Naive B cell (primary cell): ENCODE results near the gene TULP1. TPM values are rescaled to one million over a fixed set of nuclear protein-coding genes. Genes with fewer than 3 reads are reported as not detected.
A peak's percentile ranks its signal among the peaks of the same experiment; 100 is the strongest.

Experiments
- ATAC-seq, 2 donors: fragments of 150-1000 bp; cut with Tn5 transposase; 2 replicates each; pipeline ENCODE4 v1.10.0; 2021; ENCODE audit warnings: low read depth in 2 of 2, mild to moderate bottlenecking in 2 of 2, moderate library complexity in 2 of 2
- DNase-seq: peaks from one replicate; pipeline ENCODE4 v3.0.0; 2022
- H3K27ac Mint-ChIP-seq, 6 donors: one replicate each; pipeline ENCODE4 v1.8.0; 2020 to 2022; ENCODE audit warnings: mild to moderate bottlenecking in 6 of 6, mixed read lengths in 6 of 6, moderate library complexity in 5 of 6, inconsistent platforms in 2 of 6
- H3K27me3 Mint-ChIP-seq, 3 donors: one replicate each; pipeline ENCODE4 v1.8.0; 2021 to 2022; ENCODE audit warnings: mixed read lengths in 3 of 3, mild to moderate bottlenecking in 1 of 3
- H3K36me3 Mint-ChIP-seq, 2 donors: one replicate each; pipeline ENCODE4 v1.8.0; 2020 to 2022; ENCODE audit warnings: mixed read lengths in 2 of 2, inconsistent platforms in 1 of 2, mild to moderate bottlenecking in 1 of 2
- H3K4me1 Mint-ChIP-seq, 3 donors: one replicate each; pipeline ENCODE4 v1.8.0; 2020 to 2022; ENCODE audit warnings: mixed read lengths in 3 of 3, inconsistent platforms in 1 of 3, mild to moderate bottlenecking in 1 of 3, moderate library complexity in 1 of 3
- H3K4me3 Mint-ChIP-seq, 8 donors: one replicate each; pipeline ENCODE4 v1.8.0; 2020 to 2022; ENCODE audit warnings: mild to moderate bottlenecking in 8 of 8, mixed read lengths in 8 of 8, moderate library complexity in 8 of 8, inconsistent platforms in 2 of 8
- H3K9me3 Mint-ChIP-seq, 7 donors: one replicate each; pipeline ENCODE4 v1.8.0; 2020 to 2022; ENCODE audit warnings: mixed read lengths in 7 of 7, mild to moderate bottlenecking in 5 of 7, inconsistent platforms in 2 of 7, moderate library complexity in 1 of 7
- polyA plus RNA-seq, 6 donors: library from polyadenylated mRNA; unstranded; fragments of 300-500 nt; fragmentation: Illumina TruSeq; gene quantifications; one replicate each; pipeline ENCODE4 v1.2.3, GENCODE V29; 2021; ENCODE audit warnings: low read depth in 6 of 6

TULP1 gene
- polyA plus RNA-seq, 6 donors from 2014 or later: not detected

- ATAC-seq: no peak
- H3K4me3 Mint-ChIP-seq: peak overlapping the region; percentile 51 to 99 (median 98)
- H3K9me3 Mint-ChIP-seq: no peaks in the 10 kb centered on the region
- no peak for DNase-seq
- peak overlapping the region; percentile 36 to 96 (median 82) for H3K27ac Mint-ChIP-seq
- no peaks in the 10 kb centered on the region for H3K27me3 Mint-ChIP-seq
- no peaks in the 10 kb centered on the region for H3K36me3 Mint-ChIP-seq
- peaks cover 30 to 44% (median 38%) of the 10 kb centered on the region in 3 donors for H3K4me1 Mint-ChIP-seq
Measured at GRCh38 chr6:35470663-35471120, 42.0 kb downstream of the TULP1 start.

- Mint-ChIP-seq H3K9me3 (no peaks in the 10 kb centered on the region), H3K27me3 (no peaks in the 10 kb centered on the region), H3K27ac (peak overlapping the region; percentile 70 to 100 (median 95)), H3K4me3 (peak overlapping the region; percentile 94 to 99 (median 98)), H3K4me1 (peaks cover 28 to 44% (median 38%) of the 10 kb centered on the region in 3 donors), H3K36me3 (no peaks in the 10 kb centered on the region)
- no peak for ATAC-seq
- no peak for DNase-seq
Measured at GRCh38 chr6:35469751-35470662, 42.7 kb downstream of the TULP1 start.

GRCh38 chr6:35468980-35469750 lies 43.5 kb downstream of the TULP1 start:
- DNase-seq (no peak), ATAC-seq (no peak)
- Mint-ChIP-seq H3K9me3 (no peaks in the 10 kb centered on the region), H3K4me1 (peaks cover 23 to 44% (median 38%) of the 10 kb centered on the region in 3 donors), H3K36me3 (no peaks in the 10 kb centered on the region), H3K27ac (peak overlapping the region; percentile 81 to 100 (median 98)), H3K4me3 (peak overlapping the region; percentile 94 to 99 (median 98)), H3K27me3 (no peaks in the 10 kb centered on the region)

GRCh38 chr6:35468181-35468979 lies 44.3 kb downstream of the TULP1 start, which contains the start of gene RPL10A:
RPL10A (plus strand) TSS chr6:35468401; CDS start chr6:35468435, 34 bp downstream.
- ATAC-seq: peak; percentile 84 to 86
- Mint-ChIP-seq H3K27ac (peak within 1 kb of the TSS; percentile 96 to 100 (median 99)), H3K9me3 (no peaks in the 10 kb centered on the region), H3K4me3 (peak within 1 kb of the TSS; percentile 94 to 99 (median 98)), H3K27me3 (no peaks in the 10 kb centered on the region), H3K36me3 (peaks cover 0 to 5% of the 10 kb centered on the region in 2 donors), H3K4me1 (peaks cover 23 to 44% (median 38%) of the 10 kb centered on the region in 3 donors)
- DNase-seq: peak; percentile 93

- DNase-seq (no peak), ATAC-seq (no peak)
- H3K9me3 Mint-ChIP-seq: no peaks in the 10 kb centered on the region
- peaks cover 0 to 5% of the 10 kb centered on the region in 2 donors for H3K36me3 Mint-ChIP-seq
- peaks cover 20 to 35% (median 29%) of the 10 kb centered on the region in 3 donors for H3K4me1 Mint-ChIP-seq
- H3K4me3 Mint-ChIP-seq: peak overlapping the region in 1 of 8 donors; percentile 25
- H3K27ac Mint-ChIP-seq: no peak overlapping the region
- no peaks in the 10 kb centered on the region for H3K27me3 Mint-ChIP-seq
Measured at GRCh38 chr6:35465646-35466045, 47.0 kb downstream of the TULP1 start.

- Mint-ChIP-seq H3K4me1 (peaks cover 11 to 12% (median 12%) of the 10 kb centered on the region in 3 donors), H3K27me3 (no peaks in the 10 kb centered on the region), H3K27ac (peak overlapping the region in 1 of 6 donors; percentile 60), H3K36me3 (peaks cover 13 to 17% of the 10 kb centered on the region in 2 donors), H3K4me3 (peak overlapping the region in 1 of 8 donors; percentile 37), H3K9me3 (no peaks in the 10 kb centered on the region)
- ATAC-seq (no peak), DNase-seq (no peak)
Measured at GRCh38 chr6:35463292-35463691, 49.4 kb downstream of the TULP1 start.

- Mint-ChIP-seq H3K9me3 (no peaks in the 10 kb centered on the region), H3K27me3 (no peaks in the 10 kb centered on the region), H3K36me3 (peaks cover 13 to 25% of the 10 kb centered on the region in 2 donors), H3K4me3 (no peak overlapping the region), H3K4me1 (peaks cover 0 to 10% (median 0%) of the 10 kb centered on the region in 3 donors), H3K27ac (peak overlapping the region in 3 of 6 donors; percentile 31 to 81 (median 52))
- DNase-seq (no peak), ATAC-seq (no peak)
Measured at GRCh38 chr6:35461270-35461669, 51.4 kb downstream of the TULP1 start.

- H3K27ac Mint-ChIP-seq: peak overlapping the region in 3 of 6 donors; percentile 38 to 69 (median 42)
Measured at GRCh38 chr6:35457907-35458306, 54.8 kb downstream of the TULP1 start.

GRCh38 chr6:35454391-35455110 lies 58.1 kb downstream of the TULP1 start:
- Mint-ChIP-seq H3K9me3 (no peaks in the 10 kb centered on the region), H3K4me1 (peaks cover 20 to 33% (median 21%) of the 10 kb centered on the region in 3 donors), H3K27ac (no peak overlapping the region), H3K36me3 (peaks cover 6 to 23% of the 10 kb centered on the region in 2 donors), H3K4me3 (peak overlapping the region in 6 of 8 donors; percentile 3 to 91 (median 44)), H3K27me3 (no peaks in the 10 kb centered on the region)
- DNase-seq (no peak), ATAC-seq (no peak)

More at GRCh38 chr6:35457907-35458306, 54.8 kb downstream of the TULP1 start:
- H3K4me3 Mint-ChIP-seq: peak overlapping the region in 1 of 8 donors; percentile 21
- peaks cover 5 to 14% (median 12%) of the 10 kb centered on the region in 3 donors for H3K4me1 Mint-ChIP-seq
- H3K36me3 Mint-ChIP-seq: peaks cover 8 to 34% of the 10 kb centered on the region in 2 donors
- H3K9me3 Mint-ChIP-seq: no peaks in the 10 kb centered on the region
- DNase-seq: no peak
- ATAC-seq: no peak
- no peaks in the 10 kb centered on the region for H3K27me3 Mint-ChIP-seq

GRCh38 chr6:35453236-35453635 lies 59.5 kb downstream of the TULP1 start:
- ATAC-seq: no peak
- peaks cover 0 to 16% of the 10 kb centered on the region in 2 donors for H3K36me3 Mint-ChIP-seq
- H3K4me1 Mint-ChIP-seq: peaks cover 18 to 39% (median 25%) of the 10 kb centered on the region in 3 donors
- peak overlapping the region; percentile 76 to 91 (median 84) for H3K4me3 Mint-ChIP-seq
- no peaks in the 10 kb centered on the region for H3K27me3 Mint-ChIP-seq
- H3K9me3 Mint-ChIP-seq: no peaks in the 10 kb centered on the region
- no peak for DNase-seq
- H3K27ac Mint-ChIP-seq: no peak overlapping the region

- Mint-ChIP-seq H3K36me3 (peaks cover 0 to 9% of the 10 kb centered on the region in 2 donors), H3K9me3 (no peaks in the 10 kb centered on the region), H3K4me1 (peaks cover 15 to 39% (median 25%) of the 10 kb centered on the region in 3 donors), H3K27me3 (no peaks in the 10 kb centered on the region), H3K27ac (peak within 1 kb of the TSS; percentile 16 to 97 (median 82)), H3K4me3 (peak within 1 kb of the TSS; percentile 83 to 95 (median 91))
- peak; percentile 76 to 78 for ATAC-seq
- peak; percentile 87 for DNase-seq
Measured at GRCh38 chr6:35452183-35453090, 60.3 kb downstream of the TULP1 start, which contains the start of gene FANCE. FANCE (plus strand) TSS chr6:35452338; CDS start chr6:35452546, 208 bp downstream.
